HG03439 (cell line): ENCODE data around the gene CADM4.
"Not testable (repeated sequence)": the region's sequence is repeated elsewhere in the genome, so short reads cannot be mapped to it uniquely, and the experiment has no call there.

Source experiments
- ATAC-seq: cut with Tn5 transposase; IDR thresholded peaks from one replicate; pipeline ENCODE4 v1.9.1; 2021; ENCODE audit warnings: mild to moderate bottlenecking, moderate library complexity; ENCODE audit not compliant: unreplicated experiment

CADM4 gene

DNA sequence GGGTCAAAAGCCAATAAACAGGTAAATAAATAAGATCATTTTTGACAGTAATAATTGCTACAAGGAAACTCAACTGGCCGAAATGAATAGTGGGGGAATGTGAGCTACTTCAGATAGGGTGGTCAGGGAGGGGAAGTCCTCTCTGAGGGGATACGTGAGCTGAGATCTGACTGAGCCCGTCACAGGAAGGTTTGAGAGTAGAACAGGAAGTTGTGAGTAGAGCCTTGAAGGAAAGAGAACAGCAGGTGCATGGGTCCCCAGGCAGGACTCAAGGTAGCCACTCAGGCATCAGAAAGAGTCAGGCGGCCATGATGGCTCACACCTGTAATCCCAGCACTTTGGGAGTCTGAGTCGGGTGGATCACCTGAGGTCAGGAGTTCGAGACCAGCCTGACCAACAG, 50.0 kb downstream of the CADM4 start:
- no peak for ATAC-seq

DNA sequence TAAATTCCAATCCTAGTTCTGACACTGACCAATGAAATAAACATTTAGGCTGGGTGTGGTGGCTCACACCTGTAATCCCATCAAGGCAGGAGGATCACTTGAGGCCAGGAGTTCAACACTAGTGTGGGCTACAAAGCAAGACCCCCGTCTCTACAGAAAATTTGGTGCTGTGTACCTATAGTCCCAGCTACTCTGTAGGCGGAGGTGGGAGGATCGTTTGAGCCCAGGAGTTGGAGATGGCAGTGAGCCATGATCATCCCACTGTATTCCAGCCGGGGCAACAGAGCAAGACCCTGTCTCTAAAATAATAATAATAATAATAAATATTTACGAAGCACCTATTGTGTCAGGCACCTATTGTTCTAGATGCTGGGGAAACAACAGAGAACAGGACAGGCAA, 50.4 kb downstream of the CADM4 start:
- ATAC-seq = no peak

DNA sequence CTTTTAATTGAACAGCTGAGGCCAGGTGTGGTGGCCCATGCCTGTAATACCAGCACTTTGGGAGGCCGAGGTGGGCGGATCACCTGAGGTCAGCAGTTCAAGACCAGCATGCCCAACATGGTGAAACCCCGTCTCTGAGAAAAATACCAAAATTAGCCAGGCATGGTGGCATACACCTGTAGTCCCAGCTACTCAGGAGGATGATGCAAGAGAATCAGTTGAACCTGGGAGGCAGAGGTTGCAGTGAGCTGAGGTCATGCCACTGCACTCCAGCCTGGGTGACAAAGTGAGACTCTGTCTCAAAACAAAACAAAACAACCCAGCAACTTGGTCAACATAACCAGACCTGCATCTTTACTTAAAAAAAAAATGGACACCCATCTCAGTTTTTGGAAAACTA, 52.6 kb downstream of the CADM4 start:
- ATAC-seq = not testable (repeated sequence)

DNA sequence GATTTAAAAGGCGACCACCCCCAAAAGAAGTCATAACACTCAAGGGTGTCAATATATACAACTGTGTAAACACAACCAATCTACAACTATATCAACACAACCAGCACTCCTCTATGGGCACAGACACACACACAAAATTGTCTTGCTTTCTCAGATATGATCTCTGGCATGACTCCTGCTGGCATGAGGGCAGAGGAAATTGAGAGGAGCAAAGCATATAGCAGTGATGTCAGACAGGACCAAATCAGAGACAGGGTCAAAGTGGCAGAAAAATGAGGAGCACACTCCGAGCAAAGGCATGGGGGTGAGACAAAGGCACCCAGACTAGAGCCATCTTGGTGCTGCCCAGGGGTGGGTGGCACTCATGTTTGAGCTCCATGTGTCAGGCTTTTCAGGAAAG, 53.3 kb downstream of the CADM4 start:
- no peak for ATAC-seq

DNA sequence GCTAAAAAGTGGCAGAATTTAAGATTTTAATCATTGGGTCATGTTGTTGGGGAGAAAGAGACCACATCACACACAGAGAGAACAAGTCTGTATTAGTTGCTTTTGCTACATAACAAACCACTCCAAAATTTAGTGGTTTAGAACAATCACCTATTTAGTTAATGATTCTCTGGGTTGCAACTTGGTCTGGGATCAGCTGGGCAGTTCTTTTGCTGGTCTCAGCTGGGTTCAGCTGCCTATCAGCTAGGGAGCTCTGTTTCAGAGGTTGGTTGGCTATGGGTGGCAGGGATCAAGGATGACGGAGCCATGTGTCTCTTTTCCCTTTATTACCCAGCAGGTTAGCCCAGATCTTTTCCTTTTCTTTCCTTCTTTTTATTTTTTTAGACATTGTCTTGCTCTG, 55.2 kb downstream of the CADM4 start:
- ATAC-seq = no peak

DNA sequence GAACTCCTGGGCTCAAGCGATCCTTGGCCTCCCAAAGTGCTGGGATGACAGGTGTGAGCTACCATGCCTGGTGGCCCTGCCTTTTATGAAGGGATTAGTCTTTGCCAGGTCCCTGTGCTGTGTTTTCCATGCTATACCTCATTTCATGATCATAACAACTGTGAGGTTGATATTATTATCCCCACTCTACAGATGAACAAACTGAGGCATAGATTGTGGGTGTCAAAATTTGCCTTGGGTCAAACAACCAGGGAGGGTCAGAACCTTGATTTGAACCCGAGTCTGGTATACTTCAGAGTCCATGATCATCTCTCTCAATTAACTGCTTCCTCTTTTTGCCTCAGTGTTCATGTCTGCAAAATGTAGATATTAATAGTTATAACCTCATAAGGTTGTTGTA, 57.2 kb downstream of the CADM4 start:
- no peak for ATAC-seq

DNA sequence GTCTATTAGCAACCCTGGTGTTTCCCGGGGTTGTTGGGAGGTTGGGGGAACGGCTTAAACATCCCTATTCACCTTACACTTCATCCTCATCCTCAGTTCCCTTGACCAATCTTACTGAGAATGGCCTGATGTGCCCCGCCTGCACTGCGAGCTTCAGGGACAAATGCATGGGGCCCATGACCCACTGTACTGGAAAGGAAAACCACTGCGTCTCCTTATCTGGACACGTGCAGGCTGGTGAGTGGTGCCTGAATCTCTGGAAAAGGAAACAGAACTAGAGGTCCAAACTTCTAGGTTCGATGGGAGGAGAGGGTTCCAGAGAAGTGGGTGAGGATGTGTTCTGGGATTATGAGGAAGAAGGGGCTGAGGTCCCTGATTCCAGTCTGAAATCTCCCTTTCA, 58.2 kb downstream of the CADM4 start:
- ATAC-seq = no peak

DNA sequence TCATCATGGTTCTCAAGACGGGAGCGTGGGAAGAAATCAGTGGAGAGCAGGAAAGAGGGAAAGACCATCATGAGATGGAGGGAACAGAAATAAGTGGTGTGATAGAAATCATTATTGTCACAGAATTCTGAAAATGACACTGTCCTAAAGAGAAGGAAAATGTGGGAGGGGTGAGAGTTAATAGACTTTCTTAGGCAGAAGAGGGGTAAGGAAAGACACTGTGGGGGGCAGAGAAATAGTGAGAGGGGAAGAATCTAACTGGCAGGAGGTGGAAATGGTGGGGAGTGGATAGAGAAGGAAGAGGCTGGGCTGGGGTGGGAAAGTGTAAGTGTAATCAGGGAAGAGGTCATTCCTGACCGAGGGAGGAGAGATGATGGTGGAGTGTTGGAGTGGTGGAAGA, 60.9 kb downstream of the CADM4 start:
- no peak for ATAC-seq

DNA sequence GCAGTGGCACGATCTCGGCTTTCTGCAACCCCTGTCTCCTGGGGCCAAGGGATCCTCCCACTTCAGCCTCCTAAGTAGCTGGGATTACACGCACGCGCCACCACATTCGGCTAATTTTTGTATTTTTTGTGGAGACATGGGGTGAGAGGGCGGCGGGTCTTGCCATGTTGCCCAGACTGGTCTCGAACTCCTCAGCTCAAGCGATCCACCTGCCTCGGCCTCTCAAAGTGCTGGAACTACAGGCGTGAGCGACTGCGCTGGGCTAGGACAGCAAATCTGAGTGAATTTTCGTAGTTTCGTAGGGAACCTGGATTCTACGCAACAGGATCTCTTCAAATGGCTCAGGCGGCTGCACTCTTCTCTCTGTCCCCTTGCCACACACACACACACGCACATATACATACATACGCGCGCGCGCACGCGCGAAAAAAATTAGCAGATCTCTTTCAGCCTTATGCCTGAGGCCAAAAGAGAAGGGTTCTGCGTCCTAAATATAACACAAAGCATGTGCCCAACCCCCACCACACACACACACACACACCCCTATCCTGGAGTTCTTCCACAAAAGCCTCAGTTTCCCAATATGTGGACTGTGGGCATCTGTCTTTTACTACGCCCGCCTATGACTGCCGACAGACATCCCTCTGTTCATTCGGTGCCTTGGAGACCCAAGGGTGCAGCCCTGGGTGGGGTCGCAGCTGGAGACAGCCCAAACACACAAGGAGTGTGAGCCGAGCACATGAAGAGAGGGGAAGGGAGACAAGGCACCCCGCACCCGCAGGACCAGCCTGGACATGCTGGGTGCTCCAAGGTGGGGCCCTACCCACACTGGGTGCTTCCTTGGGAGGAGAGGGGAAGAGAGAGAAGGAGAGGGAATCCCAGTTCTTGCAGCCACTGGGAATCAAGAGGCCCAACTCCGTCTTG, 63.4 kb downstream of the CADM4 start:
- peak; percentile 5 for ATAC-seq

DNA sequence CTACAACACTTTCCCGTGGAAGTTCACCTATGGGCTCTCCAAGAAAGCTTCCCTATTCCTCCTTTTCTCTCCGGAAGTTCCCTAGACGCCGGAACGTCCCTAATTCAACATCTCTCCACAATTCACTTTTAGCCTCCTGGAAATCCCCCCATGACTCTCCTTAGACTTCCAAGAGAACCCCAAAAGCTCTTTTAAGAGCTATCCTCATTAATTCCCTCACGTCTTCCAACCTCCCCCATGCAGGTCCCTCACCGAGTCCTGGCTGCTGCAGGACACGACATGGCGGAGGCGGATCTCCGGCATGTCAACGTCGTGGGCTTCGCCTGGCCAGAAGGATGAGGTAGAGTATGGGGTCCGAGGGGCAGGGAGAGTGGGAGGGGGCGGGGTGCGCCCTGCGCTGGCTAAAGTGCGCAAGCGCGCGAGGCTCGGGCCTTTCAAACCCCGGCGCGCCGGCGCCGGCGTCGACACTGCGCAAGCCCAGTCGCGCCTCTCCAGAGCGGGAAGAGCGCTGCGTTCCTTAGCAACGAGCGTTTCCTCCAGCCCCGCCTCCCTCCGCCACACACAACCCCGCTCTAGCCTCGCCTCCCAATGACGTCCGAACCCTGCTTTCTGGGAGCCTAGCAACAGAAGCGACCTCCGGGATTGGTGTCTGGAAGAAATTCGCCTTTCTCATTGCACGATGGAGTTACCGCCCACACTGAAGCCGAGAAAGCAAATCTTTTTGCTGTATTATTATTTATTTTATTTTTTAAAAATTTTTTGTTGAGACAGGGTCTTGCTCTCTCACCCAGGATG, 64.3 kb downstream of the CADM4 start, which contains the start of the genes PINLYP and XRCC1:
Gene PINLYP (plus strand): TSS at position 646 of the 795 bp plus-strand sequence. CDS start 1,391 bp downstream, outside the sequence.
Gene XRCC1 (minus strand): TSS at position 372 of the 795 bp plus-strand sequence. CDS start 69 bp downstream, at position 303.
- peak; percentile 93 for ATAC-seq

DNA sequence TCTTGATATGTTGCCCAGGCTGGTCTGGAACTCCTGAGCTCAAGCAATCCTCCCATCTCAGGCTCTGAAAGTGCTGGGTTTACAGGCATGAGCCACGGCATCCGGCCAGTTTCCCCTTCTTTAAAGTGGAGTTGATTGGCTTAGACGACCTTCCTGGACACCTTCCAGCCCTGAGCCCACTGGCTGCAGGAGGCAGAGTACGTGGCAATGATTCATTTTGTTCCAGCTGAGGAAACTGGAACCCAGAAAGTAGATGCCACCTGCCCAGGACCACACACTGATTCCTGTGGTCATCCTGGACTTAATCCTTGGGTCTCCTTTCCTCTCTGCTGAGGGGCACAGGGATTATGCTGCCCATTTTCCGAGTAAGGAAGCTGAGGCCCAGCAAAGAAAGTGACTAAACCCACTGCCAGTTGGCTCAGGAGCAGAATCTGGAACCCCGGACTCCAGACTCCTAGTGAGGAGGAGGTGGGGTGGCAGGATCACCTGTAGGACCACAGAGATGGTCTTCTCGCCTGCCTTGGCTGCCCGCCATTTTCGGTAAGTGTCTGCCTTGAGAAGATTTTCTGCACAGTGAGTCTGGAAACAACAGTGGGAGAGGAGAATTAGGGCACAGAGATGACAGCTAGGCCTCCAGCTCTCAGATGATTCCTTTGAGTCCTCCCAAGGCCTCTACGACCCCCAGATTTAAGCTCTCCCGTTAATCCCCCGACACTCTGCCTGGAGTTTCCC, 65.1 kb downstream of the CADM4 start:
- ATAC-seq = no peak
